K562 (cell line): ENCODE measurements around the gene TRIM31. TPM values are rescaled to one million over a fixed set of nuclear protein-coding genes. Genes with fewer than 3 reads are reported as not detected.
A peak's percentile ranks its signal among the peaks of the same experiment; 100 is the strongest.

Experiments
- BRD9 ChIP-seq: fragments of 450-650 bp; IDR thresholded peaks from 2 replicates; pipeline ENCODE4 v1.6.1; 2018; ENCODE audit warnings: low read depth; ENCODE audit not compliant: partially characterized antibody
- CBFB ChIP-seq: sonication (generic); formaldehyde crosslinking; IDR thresholded peaks from 2 replicates; pipeline ENCODE4 v1.4.0; 2020; ENCODE audit warnings: mild to moderate bottlenecking, missing genetic modification reagents
- CEBPG ChIP-seq, 3 experiments: fragments of 200-800 bp in 1 of 3; sonication (Bioruptor generic) in 1 of 3; sonication (generic) in 1 of 3; formaldehyde crosslinking in 1 of 3; IDR thresholded peaks in 2 of 3; conservative IDR thresholded peaks in 1 of 3; 2 replicates each; pipeline versions ENCODE4 v1.6.1 to v1.8.0; 2016 to 2022; ENCODE audit warnings: missing compliant biosample characterization in 2 of 3, missing genetic modification characterization in 2 of 3, mild to moderate bottlenecking in 1 of 3, missing genetic modification reagents in 1 of 3
- GABPA ChIP-seq: fragments of 200-800 bp; sonication (Bioruptor generic); conservative IDR thresholded peaks from 2 replicates; pipeline ENCODE4 v1.6.1; 2016; ENCODE audit warnings: low read depth, missing genetic modification characterization, missing compliant biosample characterization
- IRF2 ChIP-seq: sonication (generic); formaldehyde crosslinking; IDR thresholded peaks from 2 replicates; pipeline ENCODE4 v1.8.1; 2022; ENCODE audit warnings: mild to moderate bottlenecking, missing genetic modification reagents
- KLF6 ChIP-seq: fragments of 250-450 bp; sonication (Bioruptor Pico); IDR thresholded peaks from 2 replicates; pipeline ENCODE4 v1.4.0; 2020; ENCODE audit warnings: mild to moderate bottlenecking, moderate library complexity, borderline replicate concordance
- MBD2 ChIP-seq: sonication (generic); IDR thresholded peaks from 2 replicates; pipeline ENCODE4 v1.6.1; 2016; ENCODE audit warnings: low read depth, borderline replicate concordance
- MYBL2 ChIP-seq, 2 experiments: fragments of 450-650 bp in 1 of 2; sonication (generic) in 1 of 2; formaldehyde crosslinking in 1 of 2; IDR thresholded peaks; 2 replicates each; pipeline versions ENCODE4 v1.6.1 to v1.8.1; 2017 to 2022; ENCODE audit warnings: borderline replicate concordance in 1 of 2, inconsistent platforms in 1 of 2, low read depth in 1 of 2, mild to moderate bottlenecking in 1 of 2, missing genetic modification reagents in 1 of 2, moderate library complexity in 1 of 2
- NFRKB ChIP-seq: fragments of 450-650 bp; IDR thresholded peaks from 2 replicates; pipeline ENCODE4 v1.6.1; 2016; ENCODE audit warnings: low read depth
- NRF1 ChIP-seq, 2 experiments: fragments of 450-650 bp; IDR thresholded peaks in 1 of 2; conservative IDR thresholded peaks in 1 of 2; 2 replicates each; pipeline ENCODE4 v1.6.1; 2014; ENCODE audit warnings: mild to moderate bottlenecking in 2 of 2
- PTBP1 ChIP-seq: fragments of 200-400 bp; formaldehyde crosslinking; IDR thresholded peaks from 2 replicates; pipeline ENCODE4 v1.6.1; 2017; ENCODE audit warnings: low read depth, low read length
- RFX7 ChIP-seq: fragments of 250-450 bp; sonication (Bioruptor Pico); IDR thresholded peaks from 2 replicates; pipeline ENCODE4 v1.5.1; 2021; ENCODE audit warnings: mild to moderate bottlenecking
- SETDB1 ChIP-seq: IDR thresholded peaks from one replicate; pipeline ENCODE4 v1.6.1; 2012; ENCODE audit warnings: low read length, control low read depth, inconsistent platforms
- SMAD1 ChIP-seq: fragments of 150-350 bp; IDR thresholded peaks from 2 replicates; pipeline ENCODE4 v1.6.1; 2014; ENCODE audit warnings: low read length, low read depth; ENCODE audit not compliant: partially characterized antibody
- SMC3 ChIP-seq: conservative IDR thresholded peaks from 2 replicates; pipeline ENCODE4 v1.6.1; 2011; ENCODE audit warnings: low read depth, low read length, improper control_type of control experiment; ENCODE audit not compliant: insufficient read depth
- SP1 ChIP-seq: sonication (generic); formaldehyde crosslinking; IDR thresholded peaks from 2 replicates; pipeline ENCODE4 v1.8.1; 2022; ENCODE audit warnings: mild to moderate bottlenecking, missing genetic modification reagents
- SRF ChIP-seq, 2 experiments: fragments of 250-450, 450-650 bp in 1 of 2; sonication (Bioruptor Pico) in 1 of 2; sonication (generic) in 1 of 2; formaldehyde crosslinking; IDR thresholded peaks; 2 replicates each; pipeline versions ENCODE4 v1.5.0 to v1.5.1; 2020 to 2022; ENCODE audit warnings: mild to moderate bottlenecking in 1 of 2, missing genetic modification reagents in 1 of 2
- SRSF3 ChIP-seq: fragments of 200-400 bp; formaldehyde crosslinking; IDR thresholded peaks from 2 replicates; pipeline ENCODE4 v1.6.1; 2016; ENCODE audit warnings: mild to moderate bottlenecking, low read length, moderate library complexity; ENCODE audit not compliant: insufficient read depth
- SRSF7 ChIP-seq: fragments of 200-400 bp; formaldehyde crosslinking; optimal IDR thresholded peaks from 2 replicates; pipeline ENCODE3; 2017; ENCODE audit warnings: mild to moderate bottlenecking, low read depth, low read length
- SRSF9 ChIP-seq: fragments of 200-400 bp; formaldehyde crosslinking; IDR thresholded peaks from 2 replicates; pipeline ENCODE4 v1.6.1; 2017; ENCODE audit warnings: low read depth, low read length, borderline replicate concordance
- ZBTB1 ChIP-seq: sonication (generic); formaldehyde crosslinking; IDR thresholded peaks from 2 replicates; pipeline ENCODE4 v1.8.1; 2023; ENCODE audit warnings: missing genetic modification reagents, low read depth, mild to moderate bottlenecking, borderline replicate concordance
- ZBTB8A ChIP-seq: fragments of 450-650 bp; IDR thresholded peaks from 2 replicates; pipeline ENCODE4 v1.6.1; 2018; ENCODE audit warnings: mild to moderate bottlenecking, moderate library complexity; ENCODE audit not compliant: partially characterized antibody
- ZFPM2 ChIP-seq: fragments of 250-450 bp; sonication (Bioruptor Pico); IDR thresholded peaks from 2 replicates; pipeline ENCODE4 v1.5.1; 2022; ENCODE audit warnings: mild to moderate bottlenecking
- ZNF212 ChIP-seq: fragments of 450-650 bp; formaldehyde crosslinking; IDR thresholded peaks from 2 replicates; pipeline ENCODE4 v1.4.0; 2020; ENCODE audit warnings: mild to moderate bottlenecking
- ZNF445 ChIP-seq: fragments of 250-450 bp; sonication (Bioruptor Pico); IDR thresholded peaks from 2 replicates; pipeline ENCODE4 v1.4.0; 2020; ENCODE audit warnings: low read depth, mild to moderate bottlenecking, moderate library complexity
- ZNF785 ChIP-seq: fragments of 250-450 bp; sonication (Bioruptor Pico); IDR thresholded peaks from 2 replicates; pipeline ENCODE4 v1.4.0; 2020; ENCODE audit warnings: mild to moderate bottlenecking
- polyA plus RNA-seq, 8 experiments: library from polyadenylated mRNA; depleted of rRNA in 4 of 8; stranded (reverse) in 5 of 8; unstranded in 3 of 8; fragments of >200 nt; fragmentation: Nextera tagmentation in 2 of 8; fragmentation: Illumina TruSeq in 1 of 8; extraction: Ambion mirVana in 2 of 8; extraction: Trizol in 1 of 8; gene quantifications; 2 replicates each; pipeline versions ENCODE4 v1.2.1 to v1.2.3, GENCODE V29; 2011 to 2014; ENCODE audit warnings: inconsistent platforms in 1 of 8, missing spikeins in 1 of 8
- total RNA-seq, 7 experiments: library from RNA; depleted of rRNA in 6 of 7; stranded (reverse); fragments of >200 nt in 6 of 7; fragmentation: Illumina TruSeq in 2 of 7; extraction: Trizol in 2 of 7; gene quantifications; 2 replicates each; pipeline versions ENCODE4 v1.2.1 to v1.2.3, GENCODE V29; 2011 to 2021; ENCODE audit warnings: low replicate concordance in 1 of 7
- TF ChIP-seq, protein P1 (sequence below): fragments of 450-650 bp; IDR thresholded peaks from 2 replicates; pipeline ENCODE4 v1.6.1; 2016; ENCODE audit warnings: mild to moderate bottlenecking

The TRIM31 gene
- total and polyA plus RNA-seq, 9 of the 15 experiments (the other 6 are each of a cell fraction or from before 2014, with no cell fraction given): not detected

DNA sequence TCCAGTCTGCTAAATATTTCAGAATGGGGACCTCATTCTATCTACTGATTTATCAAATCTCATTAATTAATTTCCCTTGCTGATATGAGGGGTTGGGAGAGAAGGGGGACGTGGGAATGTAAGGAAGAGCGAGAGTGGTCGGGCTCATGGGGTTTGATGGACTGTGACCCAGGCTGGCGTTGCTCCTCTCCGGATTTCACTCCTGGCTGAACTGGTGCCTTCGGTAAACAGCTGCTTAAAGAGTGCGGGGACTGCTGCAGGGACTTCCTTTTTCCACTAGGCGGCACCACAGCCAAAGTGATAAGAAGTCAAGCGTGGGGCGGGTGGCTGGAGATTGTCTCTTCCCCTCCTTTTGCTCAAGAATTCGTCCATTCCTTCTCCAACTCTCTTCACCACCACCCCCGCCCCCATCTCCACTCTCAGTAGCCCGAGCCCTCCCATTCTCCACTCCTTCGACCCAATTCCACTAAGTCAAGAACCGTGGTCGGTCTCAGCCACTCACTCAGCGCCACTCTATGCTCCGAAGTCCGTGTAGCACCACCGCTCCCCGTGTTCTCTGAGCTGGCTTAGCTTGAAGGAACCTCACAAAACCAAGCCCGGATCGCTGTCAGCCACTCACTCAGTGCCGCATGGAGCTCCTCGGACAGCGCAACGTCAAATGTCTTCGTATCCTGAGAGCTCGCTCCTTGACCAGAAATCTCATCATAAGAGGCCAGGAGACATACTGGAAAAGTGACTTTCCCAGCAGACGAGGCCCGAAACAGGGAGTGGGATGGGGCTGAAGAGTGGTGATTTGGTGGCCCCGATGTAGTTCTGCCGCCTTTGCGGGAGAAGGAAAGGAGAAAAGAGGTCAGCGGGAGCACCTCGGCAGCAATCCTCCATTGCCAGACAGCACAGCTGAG is 9.7 kb downstream of the TRIM31 start (continued):
- TF ChIP-seq BRD9 (peak; percentile 21), IRF2 (CRISPR knock-in tag) (no peak), RFX7 (no peak), ZBTB8A (no peak), MYBL2 (IDR thresholded peaks at IDR 0.05; ENCODE audit: low read depth) (no peak), MYBL2 (CRISPR knock-in tag; IDR thresholded peaks at IDR 0.05; ENCODE audit: borderline replicate concordance) (no peak), MBD2 (no peak), ZNF785 (no peak), SRSF3 (no peak), SRF (CRISPR knock-in tag; IDR thresholded peaks at IDR 0.05) (0 out of 4 replicates have a peak, but pooled peaks of 1 of the 2 experiments have one; percentile 30), SMC3 (peak; percentile 84), SMAD1 (no peak), SRSF9 (no peak), ZFPM2 (CRISPR knock-in tag) (no peak), SRSF7 (no peak), CEBPG (CRISPR knock-in tag; IDR thresholded peaks at IDR 0.05) (no peak), CEBPG (tag; conservative IDR thresholded peaks at IDR 0.05 in 1 of 2, IDR thresholded peaks at IDR 0.05 in 1 of 2) (no peak), ZBTB1 (CRISPR knock-in tag) (no peak), GABPA (peak; percentile 79), ZNF445 (no peak), PTBP1 (no peak), KLF6 (CRISPR knock-in tag) (no peak), NFRKB (no peak), SETDB1 (no peak), ZNF212 (no peak), NRF1 (conservative IDR thresholded peaks at IDR 0.05 in 1 of 2, IDR thresholded peaks at IDR 0.05 in 1 of 2) (no peak), CBFB (CRISPR knock-in tag) (no peak), SP1 (CRISPR knock-in tag) (no peak)
- TF ChIP-seq, protein P1, sequence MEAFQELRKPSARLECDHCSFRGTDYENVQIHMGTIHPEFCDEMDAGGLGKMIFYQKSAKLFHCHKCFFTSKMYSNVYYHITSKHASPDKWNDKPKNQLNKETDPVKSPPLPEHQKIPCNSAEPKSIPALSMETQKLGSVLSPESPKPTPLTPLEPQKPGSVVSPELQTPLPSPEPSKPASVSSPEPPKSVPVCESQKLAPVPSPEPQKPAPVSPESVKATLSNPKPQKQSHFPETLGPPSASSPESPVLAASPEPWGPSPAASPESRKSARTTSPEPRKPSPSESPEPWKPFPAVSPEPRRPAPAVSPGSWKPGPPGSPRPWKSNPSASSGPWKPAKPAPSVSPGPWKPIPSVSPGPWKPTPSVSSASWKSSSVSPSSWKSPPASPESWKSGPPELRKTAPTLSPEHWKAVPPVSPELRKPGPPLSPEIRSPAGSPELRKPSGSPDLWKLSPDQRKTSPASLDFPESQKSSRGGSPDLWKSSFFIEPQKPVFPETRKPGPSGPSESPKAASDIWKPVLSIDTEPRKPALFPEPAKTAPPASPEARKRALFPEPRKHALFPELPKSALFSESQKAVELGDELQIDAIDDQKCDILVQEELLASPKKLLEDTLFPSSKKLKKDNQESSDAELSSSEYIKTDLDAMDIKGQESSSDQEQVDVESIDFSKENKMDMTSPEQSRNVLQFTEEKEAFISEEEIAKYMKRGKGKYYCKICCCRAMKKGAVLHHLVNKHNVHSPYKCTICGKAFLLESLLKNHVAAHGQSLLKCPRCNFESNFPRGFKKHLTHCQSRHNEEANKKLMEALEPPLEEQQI: no peak
